WTC11 (cell line): ENCODE results near the gene CPE. TPM values are rescaled to one million over a fixed set of nuclear protein-coding genes. Genes with fewer than 3 reads are reported as not detected.

Source experiments
- ATAC-seq: fragments of 200-7000 bp; cut with Tn5 transposase; 2 replicates; pipeline ENCODE4 v1.10.0; 2021; ENCODE audit warnings: mild to moderate bottlenecking, moderate library complexity
- CTCF ChIA-PET: fragments of 300-600 bp; sonication (Branson Sonifier 250); formaldehyde crosslinking; loops from one replicate; lab custom pipeline; 2021; ENCODE audit warnings: antibody characterized with exemption; lab: Charles Lee
- POLR2A ChIA-PET: fragments of 350-600 bp; sonication (Branson Sonifier 250); formaldehyde crosslinking; loops from one replicate; lab custom pipeline; 2021; ENCODE audit warnings: antibody characterized with exemption; lab: Charles Lee
- DNase-seq: peaks from one replicate; pipeline ENCODE4 v3.0.0; 2021; ENCODE audit warnings: low spot score
- H3K27ac Mint-ChIP-seq: 2 replicates; pipeline ENCODE4 v1.8.0; 2021; ENCODE audit warnings: mixed read lengths
- H3K27me3 Mint-ChIP-seq: 2 replicates; pipeline ENCODE4 v1.8.0; 2021; ENCODE audit warnings: low read depth, mild to moderate bottlenecking, moderate library complexity, mixed read lengths
- H3K36me3 Mint-ChIP-seq: 2 replicates; pipeline ENCODE4 v1.8.0; 2021; ENCODE audit warnings: mixed read lengths
- H3K4me1 Mint-ChIP-seq: 2 replicates; pipeline ENCODE4 v1.8.0; 2022; ENCODE audit warnings: mixed read lengths
- H3K4me3 Mint-ChIP-seq: 2 replicates; pipeline ENCODE4 v1.8.0; 2021; ENCODE audit warnings: mild to moderate bottlenecking, moderate library complexity, mixed read lengths
- H3K9me3 Mint-ChIP-seq: 2 replicates; pipeline ENCODE4 v1.8.0; 2021; ENCODE audit warnings: mixed read lengths
- EMX1 ChIP-seq: fragments of 250-450 bp; sonication (Bioruptor Pico); IDR thresholded peaks from 2 replicates; pipeline ENCODE4 v1.8.0; 2021; ENCODE audit warnings: mild to moderate bottlenecking
- ESRRA ChIP-seq: sonication (generic); formaldehyde crosslinking; IDR thresholded peaks from 2 replicates; pipeline ENCODE4 v1.8.1; 2022; ENCODE audit warnings: mild to moderate bottlenecking, missing genetic modification reagents, borderline replicate concordance
- GABPB1 ChIP-seq: sonication (generic); formaldehyde crosslinking; IDR thresholded peaks from 2 replicates; pipeline ENCODE4 v1.8.1; 2023; ENCODE audit warnings: mild to moderate bottlenecking, missing genetic modification reagents
- NR2C2 ChIP-seq: sonication (generic); formaldehyde crosslinking; IDR thresholded peaks from 2 replicates; pipeline ENCODE4 v1.8.0; 2022; ENCODE audit warnings: mild to moderate bottlenecking, missing genetic modification reagents
- RORB ChIP-seq: fragments of 250-450 bp; sonication (Bioruptor Pico); IDR thresholded peaks from 2 replicates; pipeline ENCODE4 v1.9.0; 2021; ENCODE audit warnings: mild to moderate bottlenecking
- TP53 ChIP-seq: sonication (generic); formaldehyde crosslinking; IDR thresholded peaks from 2 replicates; pipeline ENCODE4 v1.8.1; 2023; ENCODE audit warnings: mild to moderate bottlenecking, missing genetic modification reagents
- ZNF416 ChIP-seq: fragments of 250-450 bp; sonication (Bioruptor Pico); IDR thresholded peaks from 2 replicates; pipeline ENCODE4 v1.9.0; 2021; ENCODE audit warnings: mild to moderate bottlenecking, inconsistent platforms
- total RNA-seq: library from RNA; stranded (reverse); gene quantifications from 3 replicates; pipeline ENCODE4 v1.2.3, GENCODE V29; 2021
- TF ChIP-seq, protein P1 (sequence below): sonication (generic); formaldehyde crosslinking; IDR thresholded peaks from 2 replicates; pipeline ENCODE4 v1.8.0; 2022; ENCODE audit warnings: missing genetic modification reagents
- TF ChIP-seq, protein P2 (sequence below): sonication (generic); formaldehyde crosslinking; IDR thresholded peaks from 2 replicates; pipeline ENCODE4 v1.8.0; 2023; ENCODE audit warnings: mild to moderate bottlenecking, missing genetic modification reagents
- TF ChIP-seq, protein P3 (sequence below): sonication (generic); formaldehyde crosslinking; conservative IDR thresholded peaks from 2 replicates; pipeline ENCODE4 v1.8.1; 2023; ENCODE audit warnings: mild to moderate bottlenecking, low read depth, missing genetic modification reagents, moderate library complexity
- TF ChIP-seq, protein P4 (sequence below): sonication (generic); formaldehyde crosslinking; IDR thresholded peaks from 2 replicates; pipeline ENCODE4 v1.8.0; 2023; ENCODE audit warnings: missing genetic modification reagents, mild to moderate bottlenecking, borderline replicate concordance

CPE gene
- total RNA-seq, 1 experiment from 2014 or later = 9.2 TPM

DNA sequence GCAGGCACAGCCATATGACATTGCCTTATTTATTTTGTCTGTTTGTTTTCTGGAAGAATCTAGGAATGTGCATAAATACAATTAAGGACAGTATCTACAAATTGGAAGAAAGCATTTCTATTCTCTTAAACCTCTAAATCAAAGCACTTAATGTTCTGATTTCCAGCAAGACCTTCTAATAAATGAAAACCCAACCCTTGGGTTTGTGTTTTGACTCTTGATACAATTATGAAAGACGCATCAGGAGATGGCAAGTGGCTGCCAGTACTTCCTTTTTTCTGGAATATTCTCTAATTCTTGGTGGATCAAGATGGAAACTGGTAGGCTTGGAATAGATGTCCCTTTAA is 437 bp upstream of the CPE start (continued):
- TF ChIP-seq, protein P1, sequence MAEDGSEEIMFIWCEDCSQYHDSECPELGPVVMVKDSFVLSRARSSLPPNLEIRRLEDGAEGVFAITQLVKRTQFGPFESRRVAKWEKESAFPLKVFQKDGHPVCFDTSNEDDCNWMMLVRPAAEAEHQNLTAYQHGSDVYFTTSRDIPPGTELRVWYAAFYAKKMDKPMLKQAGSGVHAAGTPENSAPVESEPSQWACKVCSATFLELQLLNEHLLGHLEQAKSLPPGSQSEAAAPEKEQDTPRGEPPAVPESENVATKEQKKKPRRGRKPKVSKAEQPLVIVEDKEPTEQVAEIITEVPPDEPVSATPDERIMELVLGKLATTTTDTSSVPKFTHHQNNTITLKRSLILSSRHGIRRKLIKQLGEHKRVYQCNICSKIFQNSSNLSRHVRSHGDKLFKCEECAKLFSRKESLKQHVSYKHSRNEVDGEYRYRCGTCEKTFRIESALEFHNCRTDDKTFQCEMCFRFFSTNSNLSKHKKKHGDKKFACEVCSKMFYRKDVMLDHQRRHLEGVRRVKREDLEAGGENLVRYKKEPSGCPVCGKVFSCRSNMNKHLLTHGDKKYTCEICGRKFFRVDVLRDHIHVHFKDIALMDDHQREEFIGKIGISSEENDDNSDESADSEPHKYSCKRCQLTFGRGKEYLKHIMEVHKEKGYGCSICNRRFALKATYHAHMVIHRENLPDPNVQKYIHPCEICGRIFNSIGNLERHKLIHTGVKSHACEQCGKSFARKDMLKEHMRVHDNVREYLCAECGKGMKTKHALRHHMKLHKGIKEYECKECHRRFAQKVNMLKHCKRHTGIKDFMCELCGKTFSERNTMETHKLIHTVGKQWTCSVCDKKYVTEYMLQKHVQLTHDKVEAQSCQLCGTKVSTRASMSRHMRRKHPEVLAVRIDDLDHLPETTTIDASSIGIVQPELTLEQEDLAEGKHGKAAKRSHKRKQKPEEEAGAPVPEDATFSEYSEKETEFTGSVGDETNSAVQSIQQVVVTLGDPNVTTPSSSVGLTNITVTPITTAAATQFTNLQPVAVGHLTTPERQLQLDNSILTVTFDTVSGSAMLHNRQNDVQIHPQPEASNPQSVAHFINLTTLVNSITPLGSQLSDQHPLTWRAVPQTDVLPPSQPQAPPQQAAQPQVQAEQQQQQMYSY (CRISPR knock-in tag) = no peak
- TF ChIP-seq, protein P2, sequence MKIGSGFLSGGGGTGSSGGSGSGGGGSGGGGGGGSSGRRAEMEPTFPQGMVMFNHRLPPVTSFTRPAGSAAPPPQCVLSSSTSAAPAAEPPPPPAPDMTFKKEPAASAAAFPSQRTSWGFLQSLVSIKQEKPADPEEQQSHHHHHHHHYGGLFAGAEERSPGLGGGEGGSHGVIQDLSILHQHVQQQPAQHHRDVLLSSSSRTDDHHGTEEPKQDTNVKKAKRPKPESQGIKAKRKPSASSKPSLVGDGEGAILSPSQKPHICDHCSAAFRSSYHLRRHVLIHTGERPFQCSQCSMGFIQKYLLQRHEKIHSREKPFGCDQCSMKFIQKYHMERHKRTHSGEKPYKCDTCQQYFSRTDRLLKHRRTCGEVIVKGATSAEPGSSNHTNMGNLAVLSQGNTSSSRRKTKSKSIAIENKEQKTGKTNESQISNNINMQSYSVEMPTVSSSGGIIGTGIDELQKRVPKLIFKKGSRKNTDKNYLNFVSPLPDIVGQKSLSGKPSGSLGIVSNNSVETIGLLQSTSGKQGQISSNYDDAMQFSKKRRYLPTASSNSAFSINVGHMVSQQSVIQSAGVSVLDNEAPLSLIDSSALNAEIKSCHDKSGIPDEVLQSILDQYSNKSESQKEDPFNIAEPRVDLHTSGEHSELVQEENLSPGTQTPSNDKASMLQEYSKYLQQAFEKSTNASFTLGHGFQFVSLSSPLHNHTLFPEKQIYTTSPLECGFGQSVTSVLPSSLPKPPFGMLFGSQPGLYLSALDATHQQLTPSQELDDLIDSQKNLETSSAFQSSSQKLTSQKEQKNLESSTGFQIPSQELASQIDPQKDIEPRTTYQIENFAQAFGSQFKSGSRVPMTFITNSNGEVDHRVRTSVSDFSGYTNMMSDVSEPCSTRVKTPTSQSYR (CRISPR knock-in tag) = no peak
- no peak for TF ChIP-seq ZNF416 (CRISPR knock-in tag)

DNA sequence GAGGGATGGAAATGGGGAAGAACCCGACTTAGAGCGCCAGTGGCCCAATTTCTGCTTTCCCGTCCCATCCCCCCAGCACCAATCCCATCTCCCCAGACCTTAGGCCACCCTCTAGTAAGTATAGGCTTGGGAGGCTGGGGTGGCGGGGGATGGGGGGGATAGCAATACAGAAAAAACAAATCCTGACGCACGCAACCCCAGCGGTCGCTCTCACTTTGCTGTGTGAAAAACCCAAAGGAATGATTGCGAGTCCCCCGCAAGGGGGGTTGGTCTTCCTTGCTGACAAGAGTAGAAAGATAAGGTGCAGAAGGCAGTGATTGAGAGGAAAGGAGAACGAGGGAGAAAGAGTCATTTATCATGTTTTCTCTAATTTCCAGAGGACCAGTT is 863 bp downstream of the CPE start:
- TF ChIP-seq GABPB1 (CRISPR knock-in tag) = 0 out of 2 replicates have a peak, but pooled peaks have one; percentile 25
- TF ChIP-seq, protein P3, sequence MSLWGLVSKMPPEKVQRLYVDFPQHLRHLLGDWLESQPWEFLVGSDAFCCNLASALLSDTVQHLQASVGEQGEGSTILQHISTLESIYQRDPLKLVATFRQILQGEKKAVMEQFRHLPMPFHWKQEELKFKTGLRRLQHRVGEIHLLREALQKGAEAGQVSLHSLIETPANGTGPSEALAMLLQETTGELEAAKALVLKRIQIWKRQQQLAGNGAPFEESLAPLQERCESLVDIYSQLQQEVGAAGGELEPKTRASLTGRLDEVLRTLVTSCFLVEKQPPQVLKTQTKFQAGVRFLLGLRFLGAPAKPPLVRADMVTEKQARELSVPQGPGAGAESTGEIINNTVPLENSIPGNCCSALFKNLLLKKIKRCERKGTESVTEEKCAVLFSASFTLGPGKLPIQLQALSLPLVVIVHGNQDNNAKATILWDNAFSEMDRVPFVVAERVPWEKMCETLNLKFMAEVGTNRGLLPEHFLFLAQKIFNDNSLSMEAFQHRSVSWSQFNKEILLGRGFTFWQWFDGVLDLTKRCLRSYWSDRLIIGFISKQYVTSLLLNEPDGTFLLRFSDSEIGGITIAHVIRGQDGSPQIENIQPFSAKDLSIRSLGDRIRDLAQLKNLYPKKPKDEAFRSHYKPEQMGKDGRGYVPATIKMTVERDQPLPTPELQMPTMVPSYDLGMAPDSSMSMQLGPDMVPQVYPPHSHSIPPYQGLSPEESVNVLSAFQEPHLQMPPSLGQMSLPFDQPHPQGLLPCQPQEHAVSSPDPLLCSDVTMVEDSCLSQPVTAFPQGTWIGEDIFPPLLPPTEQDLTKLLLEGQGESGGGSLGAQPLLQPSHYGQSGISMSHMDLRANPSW (CRISPR knock-in tag) = no peak
- Mint-ChIP-seq H3K36me3 (no peaks in the 10 kb centered on the region), H3K4me3 (peak overlapping the region; percentile 67), H3K9me3 (no peaks in the 10 kb centered on the region), H3K27ac (no peak overlapping the region), H3K4me1 (peaks cover 37% of the 10 kb centered on the region), H3K27me3 (peaks cover 27% of the 10 kb centered on the region)
- ChIA-PET POLR2A (no interaction called here), CTCF (interaction anchor here (0.7 to 1.8 kb wide), 4 partner anchors 20 to 332 kb away, joined by 3 to 8 read pairs (median 4); no protein-coding TSS in a partner anchor)
- ATAC-seq = peak; percentile 37
- peak; percentile 37 for DNase-seq

DNA sequence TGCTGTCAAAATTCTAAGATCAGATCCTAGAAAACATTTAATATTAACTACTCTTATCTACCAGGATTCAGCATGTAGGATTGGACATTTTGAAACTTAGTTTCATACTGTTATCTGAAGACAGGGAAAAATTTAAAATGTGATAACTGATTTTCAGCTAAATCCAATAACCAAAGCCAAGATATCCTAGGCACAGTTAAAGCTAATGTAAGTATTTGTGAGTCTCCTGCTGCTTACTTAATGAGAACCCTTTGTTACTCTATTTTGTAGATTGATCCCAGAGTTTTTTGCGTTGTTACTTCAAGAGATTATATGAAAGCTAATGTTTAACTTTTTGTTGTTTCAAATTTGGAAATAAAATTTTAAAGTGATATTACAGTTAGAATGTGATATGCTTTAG is 2.0 kb downstream of the CPE start:
- no peaks in the 10 kb centered on the region for H3K36me3 Mint-ChIP-seq
- no peak overlapping the region for H3K27ac Mint-ChIP-seq
- no peak for ATAC-seq
- H3K4me1 Mint-ChIP-seq = peaks cover 37% of the 10 kb centered on the region
- no peak overlapping the region for H3K4me3 Mint-ChIP-seq
- ChIA-PET POLR2A (no interaction called here), CTCF (no interaction called here)
- peaks cover 27% of the 10 kb centered on the region for H3K27me3 Mint-ChIP-seq
- TF ChIP-seq ESRRA = no peak
- no peak for TF ChIP-seq NR2C2 (CRISPR knock-in tag)
- TF ChIP-seq EMX1 (CRISPR knock-in tag) = no peak
- TF ChIP-seq, protein P4, sequence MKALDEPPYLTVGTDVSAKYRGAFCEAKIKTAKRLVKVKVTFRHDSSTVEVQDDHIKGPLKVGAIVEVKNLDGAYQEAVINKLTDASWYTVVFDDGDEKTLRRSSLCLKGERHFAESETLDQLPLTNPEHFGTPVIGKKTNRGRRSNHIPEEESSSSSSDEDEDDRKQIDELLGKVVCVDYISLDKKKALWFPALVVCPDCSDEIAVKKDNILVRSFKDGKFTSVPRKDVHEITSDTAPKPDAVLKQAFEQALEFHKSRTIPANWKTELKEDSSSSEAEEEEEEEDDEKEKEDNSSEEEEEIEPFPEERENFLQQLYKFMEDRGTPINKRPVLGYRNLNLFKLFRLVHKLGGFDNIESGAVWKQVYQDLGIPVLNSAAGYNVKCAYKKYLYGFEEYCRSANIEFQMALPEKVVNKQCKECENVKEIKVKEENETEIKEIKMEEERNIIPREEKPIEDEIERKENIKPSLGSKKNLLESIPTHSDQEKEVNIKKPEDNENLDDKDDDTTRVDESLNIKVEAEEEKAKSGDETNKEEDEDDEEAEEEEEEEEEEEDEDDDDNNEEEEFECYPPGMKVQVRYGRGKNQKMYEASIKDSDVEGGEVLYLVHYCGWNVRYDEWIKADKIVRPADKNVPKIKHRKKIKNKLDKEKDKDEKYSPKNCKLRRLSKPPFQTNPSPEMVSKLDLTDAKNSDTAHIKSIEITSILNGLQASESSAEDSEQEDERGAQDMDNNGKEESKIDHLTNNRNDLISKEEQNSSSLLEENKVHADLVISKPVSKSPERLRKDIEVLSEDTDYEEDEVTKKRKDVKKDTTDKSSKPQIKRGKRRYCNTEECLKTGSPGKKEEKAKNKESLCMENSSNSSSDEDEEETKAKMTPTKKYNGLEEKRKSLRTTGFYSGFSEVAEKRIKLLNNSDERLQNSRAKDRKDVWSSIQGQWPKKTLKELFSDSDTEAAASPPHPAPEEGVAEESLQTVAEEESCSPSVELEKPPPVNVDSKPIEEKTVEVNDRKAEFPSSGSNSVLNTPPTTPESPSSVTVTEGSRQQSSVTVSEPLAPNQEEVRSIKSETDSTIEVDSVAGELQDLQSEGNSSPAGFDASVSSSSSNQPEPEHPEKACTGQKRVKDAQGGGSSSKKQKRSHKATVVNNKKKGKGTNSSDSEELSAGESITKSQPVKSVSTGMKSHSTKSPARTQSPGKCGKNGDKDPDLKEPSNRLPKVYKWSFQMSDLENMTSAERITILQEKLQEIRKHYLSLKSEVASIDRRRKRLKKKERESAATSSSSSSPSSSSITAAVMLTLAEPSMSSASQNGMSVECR (CRISPR knock-in tag) = no peak
- TF ChIP-seq TP53 (CRISPR knock-in tag) = no peak
- no peak for TF ChIP-seq RORB (CRISPR knock-in tag)
- TF ChIP-seq, protein P1 (CRISPR knock-in tag) = no peak
- DNase-seq = no peak
- H3K9me3 Mint-ChIP-seq = no peaks in the 10 kb centered on the region
